SK-N-SH treated with all-trans-retinoic acid at 6 μM for 48 hours (cell line): ENCODE results near the gene TSSK3.

Experiments used
- BACH2 ChIP-seq: fragments of 250-450 bp; sonication (Bioruptor Pico); IDR thresholded peaks from 2 replicates; pipeline ENCODE4 v1.9.0; 2021; ENCODE audit warnings: mild to moderate bottlenecking, borderline replicate concordance
- RARB ChIP-seq: fragments of 250-450 bp; sonication (Bioruptor Pico); IDR thresholded peaks from 2 replicates; pipeline ENCODE4 v1.8.0; 2021; ENCODE audit warnings: mild to moderate bottlenecking, moderate library complexity
- TOX ChIP-seq: fragments of 250-450 bp; sonication (Bioruptor Pico); IDR thresholded peaks from 2 replicates; pipeline ENCODE4 v1.8.0; 2021; ENCODE audit warnings: mild to moderate bottlenecking, moderate library complexity, borderline replicate concordance
- ZFP3 ChIP-seq: fragments of 250-450 bp; sonication (Bioruptor Pico); IDR thresholded peaks from 2 replicates; pipeline ENCODE4 v1.5.0; 2020; ENCODE audit warnings: mild to moderate bottlenecking, moderate library complexity
- ZFP30 ChIP-seq: fragments of 450-650 bp; formaldehyde crosslinking; IDR thresholded peaks from 2 replicates; pipeline ENCODE4 v1.5.0; 2022; ENCODE audit warnings: mild to moderate bottlenecking, moderate library complexity
- ZNF70 ChIP-seq: fragments of 450-650 bp; formaldehyde crosslinking; IDR thresholded peaks from 2 replicates; pipeline ENCODE4 v1.5.0; 2020; ENCODE audit warnings: mild to moderate bottlenecking, moderate library complexity
- TF ChIP-seq, protein P1 (sequence below): fragments of 250-450 bp; sonication (Bioruptor Pico); IDR thresholded peaks from 2 replicates; pipeline ENCODE4 v1.5.1; 2020; ENCODE audit warnings: low read depth, mild to moderate bottlenecking, moderate library complexity
- TF ChIP-seq, protein P2 (sequence below): fragments of 250-450 bp; sonication (Bioruptor Pico); IDR thresholded peaks from 2 replicates; pipeline ENCODE4 v1.5.0; 2020; ENCODE audit warnings: mild to moderate bottlenecking, moderate library complexity

DNA sequence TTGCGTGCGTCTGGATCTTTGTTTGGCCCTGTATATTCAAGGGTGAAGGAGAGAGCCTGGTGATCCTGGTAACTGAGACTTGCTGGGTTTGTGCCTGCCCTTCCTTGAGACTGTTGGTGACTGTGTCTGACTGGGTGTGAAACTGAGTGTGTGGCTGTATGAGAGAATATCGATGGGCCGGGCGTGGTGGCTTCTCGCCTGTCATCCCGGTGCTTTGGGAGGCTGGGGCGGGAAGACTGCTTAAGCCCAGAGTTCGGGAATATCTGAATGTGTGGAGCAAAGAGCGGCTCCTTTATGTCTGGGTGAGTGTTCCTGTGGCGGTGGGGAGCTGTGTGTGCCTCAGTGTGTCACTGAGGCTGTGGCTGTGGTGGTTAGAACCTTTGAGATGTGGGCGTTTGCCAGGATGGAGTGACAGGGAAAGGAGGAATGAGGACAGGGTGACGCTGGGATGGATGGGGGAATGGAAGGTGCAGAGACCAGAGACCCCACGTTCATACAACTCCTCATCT is 23.6 kb upstream of the TSSK3 start:
- TF ChIP-seq BACH2 (CRISPR knock-in tag) (no peak), ZFP3 (no peak), ZNF70 (CRISPR knock-in tag) (no peak), RARB (CRISPR knock-in tag) (no peak), TOX (CRISPR knock-in tag) (no peak), ZFP30 (no peak)
- TF ChIP-seq, protein P1, sequence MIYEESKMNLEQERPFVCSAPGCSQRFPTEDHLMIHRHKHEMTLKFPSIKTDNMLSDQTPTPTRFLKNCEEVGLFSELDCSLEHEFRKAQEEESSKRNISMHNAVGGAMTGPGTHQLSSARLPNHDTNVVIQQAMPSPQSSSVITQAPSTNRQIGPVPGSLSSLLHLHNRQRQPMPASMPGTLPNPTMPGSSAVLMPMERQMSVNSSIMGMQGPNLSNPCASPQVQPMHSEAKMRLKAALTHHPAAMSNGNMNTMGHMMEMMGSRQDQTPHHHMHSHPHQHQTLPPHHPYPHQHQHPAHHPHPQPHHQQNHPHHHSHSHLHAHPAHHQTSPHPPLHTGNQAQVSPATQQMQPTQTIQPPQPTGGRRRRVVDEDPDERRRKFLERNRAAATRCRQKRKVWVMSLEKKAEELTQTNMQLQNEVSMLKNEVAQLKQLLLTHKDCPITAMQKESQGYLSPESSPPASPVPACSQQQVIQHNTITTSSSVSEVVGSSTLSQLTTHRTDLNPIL (CRISPR knock-in tag), result no peak
- TF ChIP-seq, protein P2, sequence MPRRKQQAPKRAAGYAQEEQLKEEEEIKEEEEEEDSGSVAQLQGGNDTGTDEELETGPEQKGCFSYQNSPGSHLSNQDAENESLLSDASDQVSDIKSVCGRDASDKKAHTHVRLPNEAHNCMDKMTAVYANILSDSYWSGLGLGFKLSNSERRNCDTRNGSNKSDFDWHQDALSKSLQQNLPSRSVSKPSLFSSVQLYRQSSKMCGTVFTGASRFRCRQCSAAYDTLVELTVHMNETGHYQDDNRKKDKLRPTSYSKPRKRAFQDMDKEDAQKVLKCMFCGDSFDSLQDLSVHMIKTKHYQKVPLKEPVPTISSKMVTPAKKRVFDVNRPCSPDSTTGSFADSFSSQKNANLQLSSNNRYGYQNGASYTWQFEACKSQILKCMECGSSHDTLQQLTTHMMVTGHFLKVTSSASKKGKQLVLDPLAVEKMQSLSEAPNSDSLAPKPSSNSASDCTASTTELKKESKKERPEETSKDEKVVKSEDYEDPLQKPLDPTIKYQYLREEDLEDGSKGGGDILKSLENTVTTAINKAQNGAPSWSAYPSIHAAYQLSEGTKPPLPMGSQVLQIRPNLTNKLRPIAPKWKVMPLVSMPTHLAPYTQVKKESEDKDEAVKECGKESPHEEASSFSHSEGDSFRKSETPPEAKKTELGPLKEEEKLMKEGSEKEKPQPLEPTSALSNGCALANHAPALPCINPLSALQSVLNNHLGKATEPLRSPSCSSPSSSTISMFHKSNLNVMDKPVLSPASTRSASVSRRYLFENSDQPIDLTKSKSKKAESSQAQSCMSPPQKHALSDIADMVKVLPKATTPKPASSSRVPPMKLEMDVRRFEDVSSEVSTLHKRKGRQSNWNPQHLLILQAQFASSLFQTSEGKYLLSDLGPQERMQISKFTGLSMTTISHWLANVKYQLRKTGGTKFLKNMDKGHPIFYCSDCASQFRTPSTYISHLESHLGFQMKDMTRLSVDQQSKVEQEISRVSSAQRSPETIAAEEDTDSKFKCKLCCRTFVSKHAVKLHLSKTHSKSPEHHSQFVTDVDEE, result no peak
